ENCODE data around the gene BTG2.

The BTG2 gene

DNA sequence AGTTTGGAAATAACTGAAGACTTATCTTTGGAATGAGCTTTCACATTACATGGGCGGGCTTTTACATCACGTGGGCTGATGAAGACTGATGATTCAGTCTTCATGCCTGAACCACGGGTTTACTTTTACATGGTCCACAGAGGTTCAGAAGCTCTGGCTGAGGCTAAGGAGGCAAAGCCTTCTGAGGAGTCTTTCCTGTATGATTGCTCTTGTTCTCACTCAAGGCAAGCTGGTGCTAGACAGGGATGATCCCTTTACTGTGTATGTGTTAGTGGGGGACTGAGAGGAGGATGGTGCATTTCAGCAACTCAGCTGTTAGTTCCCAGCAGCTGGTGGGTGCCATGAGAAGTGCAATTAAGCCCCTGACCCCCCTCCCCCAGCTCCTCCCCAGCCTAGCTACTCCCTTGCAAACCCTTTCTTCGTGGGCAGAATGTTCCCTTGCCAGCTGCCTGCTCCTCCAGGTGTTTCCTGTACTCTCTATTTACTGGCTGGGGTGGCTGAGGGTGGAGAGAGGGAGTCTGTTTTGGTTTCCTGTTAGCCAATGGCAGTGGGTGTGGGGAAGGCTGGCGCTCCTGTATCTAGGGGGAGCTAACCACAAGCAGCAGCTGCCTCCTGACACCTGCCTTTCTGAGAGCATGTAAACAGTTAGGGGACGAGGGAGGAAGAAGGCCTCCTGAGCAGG, 15.4 kb downstream of the BTG2 start:
- peak; percentile 98 for DNase-seq

- DNase-seq = no peak
Measured at GRCh38 chr1:203321273-203322052, 16.1 kb downstream of the BTG2 start.

DNA sequence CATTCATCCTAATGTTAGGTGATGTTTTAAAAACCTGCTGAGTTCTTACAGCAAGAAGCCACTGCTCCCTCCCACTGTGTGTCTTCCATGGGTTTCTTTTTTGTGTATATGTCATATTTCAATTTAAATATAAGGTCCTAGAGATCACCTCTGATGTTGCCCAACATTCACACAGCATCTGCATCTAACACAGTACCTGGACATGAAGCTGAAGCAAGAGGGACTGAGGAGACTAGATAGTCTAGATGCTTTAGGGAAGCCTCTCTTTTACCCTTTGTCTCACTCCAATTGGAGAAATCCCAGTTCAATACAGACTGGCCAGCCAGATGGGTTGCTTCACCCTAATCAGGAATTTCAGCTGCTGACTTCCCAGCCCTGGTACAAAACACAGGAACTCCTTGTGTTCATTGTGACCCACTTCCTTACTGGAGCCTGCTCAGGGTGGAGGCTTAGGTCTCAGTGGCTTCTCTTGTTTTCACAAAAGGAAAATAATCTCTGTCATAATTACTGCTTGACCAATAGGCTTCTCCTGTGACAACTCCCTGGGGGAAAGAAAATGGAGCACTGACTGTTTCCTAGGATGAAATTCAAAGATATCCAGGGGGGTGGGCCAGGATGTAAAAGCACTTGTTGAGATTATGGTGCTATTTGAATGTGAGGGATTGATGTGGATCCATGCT, 17.3 kb downstream of the BTG2 start:
- no peak for DNase-seq

DNA sequence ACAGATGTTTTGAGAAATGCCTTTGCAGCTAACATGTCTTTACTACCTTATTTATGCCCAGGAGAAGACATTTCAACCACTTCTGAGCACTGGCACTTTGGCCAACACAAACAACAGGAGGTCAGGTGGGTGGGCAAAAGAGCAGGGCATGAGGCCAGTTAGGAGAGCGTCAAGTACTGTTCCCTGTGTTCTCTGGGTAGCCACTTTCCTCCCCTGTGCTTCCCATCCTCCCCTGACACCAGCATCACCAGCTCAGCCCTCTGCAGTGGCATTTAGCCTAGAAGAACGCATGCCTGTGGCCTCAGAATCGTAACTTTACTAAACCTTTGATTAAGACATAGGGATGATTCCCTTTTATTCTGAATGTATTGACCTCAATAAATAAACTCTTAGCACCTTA, 18.3 kb downstream of the BTG2 start:
- DNase-seq = no peak

GRCh38 chr1:203324105-203325025, 19.0 kb downstream of the BTG2 start:
- no peak for DNase-seq

GRCh38 chr1:203325026-203325417, 19.7 kb downstream of the BTG2 start:
- DNase-seq = no peak

- DNase-seq = no peak
Measured at GRCh38 chr1:203325418-203326091, 20.2 kb downstream of the BTG2 start.

DNA sequence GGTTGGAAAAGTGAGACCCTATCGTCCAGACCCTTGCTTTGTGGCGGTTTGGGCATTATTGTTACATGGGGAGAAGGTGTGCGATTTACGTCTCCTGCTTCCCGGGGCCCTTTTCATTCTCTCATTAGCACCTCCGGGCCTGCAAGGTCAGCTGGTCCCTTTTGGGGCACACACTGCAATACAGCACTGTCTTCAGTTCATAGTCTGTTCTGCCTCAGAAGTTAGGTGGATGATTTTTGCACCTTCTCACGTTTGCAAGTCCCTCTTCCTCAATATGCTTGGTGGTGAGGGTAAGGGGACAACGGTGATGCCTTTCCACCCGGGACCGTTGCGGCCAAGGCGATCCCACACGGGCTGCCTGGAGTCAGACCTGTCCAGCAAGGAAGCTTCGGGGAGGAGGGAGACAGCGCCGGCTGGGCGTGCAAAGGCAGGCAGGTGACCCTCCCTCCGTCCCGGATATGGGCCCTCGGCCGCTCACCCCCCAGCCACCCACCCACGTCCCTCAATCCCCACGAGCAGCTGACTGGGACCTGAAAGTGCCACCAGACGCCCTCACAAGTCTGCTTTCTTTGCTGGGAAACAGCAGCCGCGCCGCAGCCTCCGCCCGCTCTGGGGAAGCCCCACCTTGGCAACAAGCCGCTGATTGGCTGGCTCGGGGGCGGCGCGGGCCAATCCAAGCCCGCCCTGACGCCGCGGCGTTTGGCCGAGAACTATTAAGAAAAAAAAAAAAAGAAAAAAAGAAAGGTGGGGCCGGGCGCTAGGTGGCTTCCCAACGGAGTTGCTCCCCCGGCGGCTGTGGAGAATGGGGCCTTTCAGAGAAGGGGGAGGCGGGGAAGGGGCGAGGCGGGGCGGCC, 21.7 kb downstream of the BTG2 start:
- DNase-seq = peak; percentile 79

DNA sequence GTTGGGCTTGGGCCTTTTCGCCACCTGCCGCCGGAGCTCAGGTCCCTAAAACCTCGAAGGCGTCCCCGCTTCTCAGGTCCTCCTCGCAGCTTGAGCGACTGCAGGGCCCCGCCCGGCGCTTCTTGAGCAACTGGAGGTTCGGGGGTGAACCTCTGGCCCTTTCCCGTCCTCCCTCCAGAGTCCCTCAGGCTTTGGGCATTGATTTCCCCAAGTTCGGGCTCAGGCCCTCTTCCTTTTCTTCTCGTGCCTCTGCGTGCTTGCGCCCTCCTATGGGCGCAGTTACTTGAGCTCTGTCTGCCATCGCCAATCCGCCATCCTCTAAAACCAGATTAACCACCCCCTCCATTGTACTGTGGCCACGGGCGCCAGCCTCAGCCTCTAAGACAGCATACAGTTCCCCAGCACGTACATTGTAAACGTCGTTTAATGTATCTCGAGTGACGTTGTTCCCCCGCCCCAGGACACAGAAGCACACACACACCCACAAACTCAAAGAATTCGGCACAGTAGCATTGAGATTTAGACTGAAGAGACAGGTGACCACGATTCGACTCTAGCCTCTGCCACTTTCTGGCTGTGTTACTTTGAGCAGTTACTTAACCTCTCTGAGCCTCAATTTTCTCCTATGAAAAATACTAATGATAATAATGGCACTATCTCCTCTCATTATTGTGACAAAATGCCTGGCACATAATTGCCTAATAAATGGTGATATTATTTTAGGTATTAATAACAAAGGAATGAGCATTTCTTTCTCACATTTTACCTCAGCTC, 22.6 kb downstream of the BTG2 start:
- peak; percentile 79 for DNase-seq

- no peak for DNase-seq
Measured at GRCh38 chr1:203328714-203329122, 23.4 kb downstream of the BTG2 start.

DNA sequence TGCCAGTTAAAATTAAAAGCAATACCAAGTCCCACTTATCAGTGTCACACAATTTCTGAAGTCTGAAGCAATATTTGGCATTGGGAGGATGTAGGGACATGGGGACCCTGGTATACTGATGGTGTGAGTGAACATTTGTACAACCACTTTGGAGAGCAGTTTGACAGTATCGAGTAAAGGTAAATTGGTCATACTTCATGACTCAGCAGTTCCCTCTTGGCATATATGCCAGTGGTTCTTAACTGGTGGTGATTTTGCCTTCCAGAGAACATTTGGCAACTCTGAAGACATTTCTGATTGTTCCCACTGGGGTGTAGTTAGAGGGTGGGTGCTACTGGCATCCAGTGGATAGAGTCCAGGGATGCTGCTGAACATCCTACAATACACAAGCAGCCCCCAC, 25.9 kb downstream of the BTG2 start:
- DNase-seq = no peak

GRCh38 chr1:203335503-203335902, 30.2 kb downstream of the BTG2 start:
- no peak for DNase-seq

DNA sequence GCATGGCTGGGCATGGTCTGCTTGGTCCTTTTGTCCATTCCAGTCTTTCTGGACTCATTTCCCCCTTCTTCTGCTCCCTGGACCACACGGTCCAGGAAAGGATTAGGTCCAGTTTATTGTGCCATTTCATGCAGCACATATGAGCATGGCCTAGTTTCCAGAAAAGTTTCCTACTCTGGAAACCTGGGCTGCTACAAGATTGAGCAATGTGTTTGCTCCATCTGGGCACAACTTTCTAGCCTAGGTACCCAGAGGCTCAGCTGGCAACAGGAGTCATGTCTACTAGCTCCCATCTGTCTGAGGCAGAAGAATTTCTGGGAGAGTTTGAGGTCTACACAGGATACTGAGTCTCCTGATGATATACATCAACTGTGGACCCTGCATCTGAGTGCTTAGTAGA, 30.8 kb downstream of the BTG2 start:
- no peak for DNase-seq

- DNase-seq = peak; percentile 3
Measured at GRCh38 chr1:203338335-203339036, 33.2 kb downstream of the BTG2 start.

GRCh38 chr1:203340112-203340790, 34.9 kb downstream of the BTG2 start:
- peak; percentile 8 for DNase-seq

DNA sequence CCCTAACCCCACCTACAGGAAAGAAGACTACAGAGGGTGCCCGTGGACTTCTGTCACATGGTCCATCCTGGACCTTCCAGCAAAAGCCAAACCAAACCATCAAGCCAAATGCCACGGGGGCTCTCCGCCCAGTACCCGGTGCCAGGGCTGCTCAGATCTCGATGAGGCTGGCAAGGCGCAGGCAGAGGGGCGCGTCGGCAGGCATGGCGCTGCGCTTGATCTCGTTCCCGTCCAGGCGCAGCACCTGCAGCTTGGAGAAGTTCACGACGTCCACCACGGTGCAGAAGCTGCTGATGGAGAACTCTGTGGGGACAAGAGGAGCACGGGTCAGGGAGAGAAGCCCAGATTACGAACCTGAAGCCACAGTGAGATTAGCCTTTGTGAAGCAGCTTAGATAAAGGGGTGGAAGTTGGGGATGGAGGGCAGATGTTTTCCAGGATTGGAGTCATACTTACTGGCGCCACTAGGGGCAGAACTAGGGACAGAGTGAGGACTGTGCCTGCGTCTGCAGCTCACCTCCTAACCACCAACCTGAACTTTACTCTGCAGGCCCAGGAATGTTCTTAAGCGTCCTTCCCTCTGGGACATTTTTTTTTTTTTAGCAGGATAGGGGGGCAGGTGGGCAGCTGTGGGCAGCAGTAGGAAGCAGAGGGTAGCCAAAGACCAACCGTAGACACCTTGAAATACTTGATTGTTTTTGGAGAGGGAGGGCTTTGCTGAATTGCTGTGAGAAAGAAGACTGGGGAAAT, 37.0 kb downstream of the BTG2 start:
- no peak for DNase-seq

GRCh38 chr1:203343956-203344754, 38.8 kb downstream of the BTG2 start:
- no peak for DNase-seq
